GM19240 (cell line): ENCODE measurements around the gene GBP1.
"Not testable (repeated sequence)": the region's sequence is repeated elsewhere in the genome, so short reads cannot be mapped to it uniquely, and the experiment has no call there.

Experiments
- DNase-seq: peaks from one replicate; pipeline ENCODE4 v3.0.0; 2011; ENCODE audit warnings: low spot score; ENCODE audit not compliant: insufficient read length

Gene GBP1, protein sequence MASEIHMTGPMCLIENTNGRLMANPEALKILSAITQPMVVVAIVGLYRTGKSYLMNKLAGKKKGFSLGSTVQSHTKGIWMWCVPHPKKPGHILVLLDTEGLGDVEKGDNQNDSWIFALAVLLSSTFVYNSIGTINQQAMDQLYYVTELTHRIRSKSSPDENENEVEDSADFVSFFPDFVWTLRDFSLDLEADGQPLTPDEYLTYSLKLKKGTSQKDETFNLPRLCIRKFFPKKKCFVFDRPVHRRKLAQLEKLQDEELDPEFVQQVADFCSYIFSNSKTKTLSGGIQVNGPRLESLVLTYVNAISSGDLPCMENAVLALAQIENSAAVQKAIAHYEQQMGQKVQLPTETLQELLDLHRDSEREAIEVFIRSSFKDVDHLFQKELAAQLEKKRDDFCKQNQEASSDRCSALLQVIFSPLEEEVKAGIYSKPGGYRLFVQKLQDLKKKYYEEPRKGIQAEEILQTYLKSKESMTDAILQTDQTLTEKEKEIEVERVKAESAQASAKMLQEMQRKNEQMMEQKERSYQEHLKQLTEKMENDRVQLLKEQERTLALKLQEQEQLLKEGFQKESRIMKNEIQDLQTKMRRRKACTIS

DNA sequence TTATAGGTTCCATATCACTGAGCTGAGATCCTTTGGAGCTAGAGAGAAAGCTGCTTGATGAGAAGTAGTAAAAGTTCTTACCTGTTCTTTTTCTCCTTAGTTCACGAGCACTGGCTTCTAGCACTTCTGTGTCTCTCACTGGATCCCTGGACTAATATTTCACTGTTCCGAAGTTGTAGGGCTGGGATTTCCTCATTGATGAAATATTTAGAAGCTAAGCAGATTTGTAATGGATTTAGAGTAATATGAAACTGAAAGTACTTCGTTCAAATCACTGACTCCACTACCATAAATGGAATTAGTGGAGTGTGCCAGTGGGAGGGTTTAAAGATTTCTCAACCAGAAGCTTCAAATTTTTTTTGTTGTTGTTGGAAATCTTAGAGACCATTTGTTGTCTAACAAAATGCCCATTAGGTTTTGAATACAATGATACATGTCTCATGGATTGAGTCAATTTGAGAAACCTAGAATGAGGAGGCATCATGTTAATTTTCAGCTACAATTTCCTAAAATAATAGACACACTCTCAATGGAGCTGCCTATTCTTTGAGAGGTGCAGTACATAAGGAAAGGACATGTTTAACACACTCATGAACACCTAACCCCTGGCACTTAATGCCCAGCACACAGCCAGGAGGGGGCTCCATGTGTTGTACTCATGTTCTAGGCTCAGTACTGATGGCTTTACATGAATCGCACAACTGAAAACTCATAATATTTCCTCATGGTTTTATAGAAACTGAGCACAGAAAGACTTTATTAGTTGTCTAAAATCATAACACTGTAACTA is at the start of gene GBP1:
GBP1 (minus strand) TSS at position 130 of the 790 bp plus-strand sequence. CDS start 1,974 bp downstream, outside the sequence.
- DNase-seq = no peak

DNA sequence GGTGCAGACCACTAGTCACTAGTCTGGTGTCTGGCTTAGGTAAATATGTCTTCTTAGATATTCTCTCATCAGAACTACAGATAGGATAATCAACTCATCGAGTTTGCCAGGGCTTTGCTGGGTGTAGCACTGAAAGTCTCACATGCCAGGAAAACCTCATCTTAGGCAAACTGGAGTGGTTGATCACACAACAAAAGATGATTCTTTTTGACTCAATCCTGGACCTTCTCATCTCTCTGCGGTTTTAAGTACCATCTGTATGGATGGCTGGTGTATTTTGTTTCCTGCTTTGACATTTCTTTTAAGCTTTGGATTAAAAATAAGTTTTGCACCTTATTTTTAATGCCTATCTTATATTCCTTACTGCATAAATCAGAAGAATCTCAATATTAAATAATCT is 49.7 kb upstream of the GBP1 start:
- DNase-seq = no peak

DNA sequence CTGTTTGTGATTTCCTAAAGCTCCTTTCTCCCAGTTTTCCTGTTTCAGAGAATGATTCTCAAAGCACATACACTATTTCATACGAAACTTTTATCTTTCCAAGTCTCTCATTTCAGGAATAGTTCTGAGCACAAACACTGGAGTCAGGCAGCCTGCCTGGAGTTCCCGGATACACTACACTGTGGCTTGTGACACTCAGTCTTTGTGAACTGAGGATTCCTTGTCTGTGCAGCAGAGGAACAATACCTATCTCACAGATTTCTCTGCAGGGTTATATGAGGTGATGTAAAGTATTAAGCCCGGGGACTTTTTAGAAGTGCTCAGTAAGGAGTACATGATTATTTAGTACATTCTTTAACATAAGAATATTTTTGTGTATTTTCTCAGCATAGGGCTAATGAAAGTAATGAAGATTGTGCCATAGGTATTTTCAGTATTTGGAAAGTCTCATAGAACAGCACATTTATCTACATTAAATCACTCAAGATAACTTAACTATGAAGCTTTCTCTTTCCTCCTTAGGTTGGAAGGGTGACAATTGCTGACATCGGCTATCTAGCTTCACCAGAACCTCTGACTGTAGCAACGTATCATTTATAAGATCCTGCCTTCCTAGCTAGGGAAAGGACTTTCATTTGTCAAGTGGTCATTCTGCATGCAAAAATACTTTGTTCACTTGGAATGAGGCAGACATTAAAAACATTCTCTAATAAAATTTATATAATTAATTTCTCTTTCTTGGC is 48.0 kb upstream of the GBP1 start:
- no peak for DNase-seq

DNA sequence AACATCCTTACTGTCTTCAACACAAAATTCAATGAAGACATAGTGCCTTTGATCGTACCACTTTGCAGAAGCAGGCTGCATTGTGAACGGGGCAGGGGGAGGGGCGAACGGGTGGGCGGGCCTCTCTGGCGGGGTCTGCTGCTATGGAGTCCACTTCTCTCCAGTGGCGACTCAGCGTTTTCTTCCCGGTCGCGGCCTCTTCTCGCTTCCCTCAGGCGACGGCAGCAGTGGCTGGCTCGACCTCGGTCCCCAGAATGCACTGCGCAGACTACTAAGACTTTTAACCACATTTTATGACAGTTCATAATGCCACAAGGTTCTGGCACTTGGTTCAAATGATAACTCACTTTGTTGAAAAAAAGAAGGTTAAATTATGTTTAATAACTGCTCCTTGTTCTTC is 39.7 kb upstream of the GBP1 start:
- DNase-seq = no peak

DNA sequence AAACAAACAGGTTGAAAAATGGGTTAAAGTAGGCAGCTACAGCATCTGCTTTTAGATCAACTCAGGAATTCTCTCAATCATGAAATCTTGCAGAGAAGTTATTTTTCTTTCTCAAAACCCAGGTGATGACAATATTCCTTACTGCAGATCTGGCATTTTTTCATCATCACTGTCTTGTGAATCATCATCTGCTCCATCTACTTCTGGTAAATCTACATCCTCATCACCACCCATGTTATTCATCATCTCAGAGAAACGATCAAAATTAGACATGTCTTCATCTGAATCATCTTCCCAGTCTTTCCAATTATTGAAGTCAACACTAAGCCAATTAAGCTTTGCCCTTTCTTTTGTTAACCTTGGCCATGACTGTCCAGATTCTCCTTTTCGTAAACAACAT is 39.1 kb upstream of the GBP1 start:
- no peak for DNase-seq

DNA sequence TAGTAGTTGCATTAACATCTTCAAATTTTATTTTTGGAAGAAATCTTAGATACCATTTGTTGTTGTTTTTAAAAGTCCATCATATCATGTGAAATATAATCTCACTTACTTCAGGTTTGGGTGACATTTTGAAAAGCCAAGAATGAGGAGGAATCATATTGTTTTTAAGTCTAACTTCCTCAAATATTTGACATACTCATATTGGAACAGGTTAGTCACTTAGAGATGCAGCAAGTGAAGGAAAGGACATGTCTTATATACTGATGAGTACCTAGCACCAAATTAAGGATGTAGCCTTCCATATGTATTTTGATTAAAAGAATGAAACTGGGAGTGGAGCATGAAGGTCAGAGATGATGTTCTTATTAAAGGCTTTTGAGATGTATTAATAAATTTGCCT is 37.0 kb upstream of the GBP1 start:
- no peak for DNase-seq

DNA sequence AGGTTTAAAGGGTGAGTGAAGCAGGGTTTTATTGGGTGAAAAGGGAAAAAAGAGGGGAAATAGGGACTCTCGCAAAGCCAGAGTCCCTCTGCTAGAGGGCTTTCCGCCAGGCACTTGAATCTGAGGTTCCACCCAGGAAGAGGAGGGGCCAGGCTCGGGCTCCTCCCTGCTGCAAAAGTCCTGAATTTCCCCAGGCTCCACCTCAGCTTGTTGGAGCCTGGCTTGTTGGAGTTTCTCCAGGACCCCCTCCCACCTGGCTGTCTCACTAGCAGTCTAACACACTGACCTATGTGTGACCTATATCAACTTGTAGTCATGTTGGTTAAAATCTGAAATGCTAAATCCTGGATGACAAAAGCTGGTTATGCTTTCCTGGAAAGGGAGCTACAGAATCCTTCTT is 35.4 kb upstream of the GBP1 start:
- no peak for DNase-seq

DNA sequence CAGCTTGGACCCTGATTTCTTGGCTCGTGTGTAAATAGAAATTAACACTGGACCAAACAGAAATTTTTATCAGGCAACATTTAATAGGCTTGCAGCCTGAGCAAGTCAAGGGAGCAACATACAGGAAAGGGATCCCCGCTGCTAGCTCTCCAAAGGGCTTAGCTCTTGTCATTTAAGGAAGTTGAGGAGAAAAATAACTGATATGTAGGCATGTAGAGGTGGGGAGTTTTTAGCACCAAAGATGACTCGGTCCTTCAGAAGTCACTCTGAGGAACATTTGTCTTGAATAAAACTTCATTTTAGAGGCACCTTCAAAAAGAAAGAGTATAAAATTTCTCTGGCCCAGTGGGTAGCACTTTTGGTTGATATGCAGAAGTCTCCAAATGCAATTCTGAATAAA is 33.8 kb upstream of the GBP1 start:
- DNase-seq = no peak

DNA sequence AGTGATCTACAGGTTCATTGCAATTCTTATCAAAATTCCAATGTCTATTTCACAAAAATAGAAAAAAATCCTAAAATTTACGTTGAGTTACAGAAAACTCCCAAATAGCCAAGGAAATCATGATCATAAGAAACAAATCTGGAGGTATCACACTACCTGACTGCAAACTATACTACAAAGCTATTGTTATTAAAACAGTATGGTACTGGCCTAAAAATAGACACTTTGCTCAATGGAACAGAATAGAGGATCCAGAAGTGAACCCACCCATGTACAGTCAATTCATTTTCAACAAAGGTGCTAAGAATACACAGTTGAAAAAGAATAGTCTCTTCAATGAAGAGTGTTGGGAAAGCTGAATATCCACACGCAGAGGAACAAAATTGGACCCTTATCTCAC is 30.7 kb upstream of the GBP1 start:
- DNase-seq = no peak

DNA sequence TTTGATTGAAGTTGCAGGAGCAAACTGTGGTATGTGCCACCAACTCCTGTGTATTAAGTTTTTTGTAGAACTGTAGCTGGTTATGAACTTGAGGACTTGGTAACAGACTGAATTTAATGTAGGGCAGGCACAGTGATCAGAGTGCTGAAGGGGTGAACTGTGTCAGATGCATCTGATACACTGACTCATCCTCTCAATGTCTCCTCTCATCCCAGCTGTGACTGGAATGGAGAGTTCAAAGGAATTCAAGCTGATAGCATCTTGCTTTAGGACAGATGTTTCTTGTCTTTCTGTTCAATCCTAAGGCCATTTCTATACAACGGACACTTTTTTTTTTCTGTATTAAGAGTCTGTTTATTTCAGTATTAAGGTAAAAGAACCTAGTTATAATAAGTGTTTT is 25.0 kb upstream of the GBP1 start:
- DNase-seq = no peak

DNA sequence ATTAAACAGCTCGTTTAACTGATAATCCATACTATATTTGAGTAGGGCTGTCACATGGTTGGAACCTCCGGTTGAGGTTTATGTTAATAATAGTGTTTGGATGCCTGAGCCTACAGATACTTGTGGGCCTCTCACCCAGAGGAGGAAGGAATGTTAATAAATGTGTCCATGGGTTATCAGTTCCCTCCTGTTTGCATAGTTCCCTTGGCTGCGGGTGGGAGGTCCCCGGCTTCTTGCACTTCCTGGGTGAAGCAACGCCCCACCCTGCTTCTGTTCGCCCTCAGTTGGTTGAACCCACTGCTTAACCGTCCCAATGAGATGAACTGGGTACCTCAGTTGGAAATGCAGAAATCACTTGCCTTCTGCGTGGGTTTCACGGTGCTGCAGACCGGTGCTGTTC is 23.6 kb upstream of the GBP1 start:
- no peak for DNase-seq

DNA sequence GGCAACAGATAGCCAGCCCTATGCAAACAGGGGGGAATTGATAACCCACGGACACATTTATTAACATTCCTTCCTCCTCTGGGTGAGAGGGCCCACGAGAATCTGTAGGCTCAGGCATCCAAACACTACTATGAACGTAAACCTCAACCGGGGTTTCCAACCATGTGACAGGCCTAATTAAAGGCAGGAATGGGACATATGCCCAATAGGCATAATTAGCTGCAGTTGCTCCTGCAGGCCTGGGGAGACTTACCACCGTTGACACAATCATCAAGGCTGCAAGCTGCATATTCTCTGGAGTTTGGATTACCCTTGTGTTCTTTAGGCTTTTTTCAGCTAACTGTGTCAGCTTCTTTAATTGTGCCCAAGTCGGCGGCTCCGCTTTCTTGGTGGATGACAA is 22.2 kb upstream of the GBP1 start:
- no peak for DNase-seq

DNA sequence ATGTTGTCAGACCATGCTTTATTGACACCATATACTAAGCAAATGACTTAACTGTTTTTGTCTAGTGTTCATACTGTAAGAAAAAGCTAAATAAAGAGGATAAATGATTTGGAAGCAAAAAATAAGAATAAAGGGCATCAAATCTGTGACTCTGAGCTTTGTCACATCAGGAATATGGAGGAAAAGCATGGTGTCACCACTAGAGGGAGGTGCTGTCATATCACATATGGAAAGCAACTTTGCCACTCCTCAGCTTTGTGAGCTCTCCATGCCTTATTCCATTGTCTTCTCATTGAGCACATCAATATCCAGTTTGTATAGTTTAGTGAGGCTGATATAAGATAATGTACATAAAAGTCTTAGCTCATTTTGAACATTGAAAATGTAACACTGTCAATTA is 20.8 kb upstream of the GBP1 start:
- DNase-seq = peak; percentile 23

DNA sequence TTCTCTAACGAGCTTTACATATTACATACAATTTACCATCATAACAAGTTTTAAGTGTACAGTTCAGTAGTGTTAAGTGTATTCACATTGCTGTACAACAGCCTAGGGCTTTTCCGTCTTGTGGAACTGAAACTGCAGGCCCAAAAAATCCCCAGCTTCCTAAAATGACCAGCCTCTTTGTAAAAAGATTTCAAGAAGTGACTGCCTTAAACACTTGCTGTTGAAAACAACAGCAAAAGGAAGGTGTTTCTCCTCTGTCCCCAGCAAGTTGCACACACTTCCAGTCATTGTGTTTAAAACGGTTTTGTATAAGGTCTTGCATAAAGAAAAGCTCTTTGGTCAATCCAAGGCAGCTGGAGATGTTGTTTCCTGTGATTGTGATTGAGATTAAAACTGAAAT is 16.0 kb upstream of the GBP1 start:
- DNase-seq = no peak

DNA sequence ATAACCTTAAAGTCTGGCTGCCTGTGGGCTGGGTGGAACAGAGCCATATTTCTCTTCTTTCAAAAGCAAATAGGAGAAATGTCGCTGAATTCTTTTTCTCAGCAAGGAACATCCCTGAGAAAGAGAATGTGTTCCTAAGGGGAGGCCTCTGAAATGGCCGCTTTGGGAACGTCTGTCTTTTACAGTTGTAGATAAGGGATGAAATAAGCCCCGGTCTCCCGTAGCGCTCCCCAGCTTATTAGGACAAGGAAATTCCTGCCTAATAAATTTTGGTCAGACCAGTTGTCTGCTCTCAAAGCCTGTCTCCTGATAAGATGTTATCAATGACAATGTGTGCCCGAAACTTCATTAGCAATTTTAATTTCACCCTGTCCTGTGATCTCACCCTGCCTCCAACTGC is 15.1 kb upstream of the GBP1 start:
- not testable (repeated sequence) for DNase-seq

DNA sequence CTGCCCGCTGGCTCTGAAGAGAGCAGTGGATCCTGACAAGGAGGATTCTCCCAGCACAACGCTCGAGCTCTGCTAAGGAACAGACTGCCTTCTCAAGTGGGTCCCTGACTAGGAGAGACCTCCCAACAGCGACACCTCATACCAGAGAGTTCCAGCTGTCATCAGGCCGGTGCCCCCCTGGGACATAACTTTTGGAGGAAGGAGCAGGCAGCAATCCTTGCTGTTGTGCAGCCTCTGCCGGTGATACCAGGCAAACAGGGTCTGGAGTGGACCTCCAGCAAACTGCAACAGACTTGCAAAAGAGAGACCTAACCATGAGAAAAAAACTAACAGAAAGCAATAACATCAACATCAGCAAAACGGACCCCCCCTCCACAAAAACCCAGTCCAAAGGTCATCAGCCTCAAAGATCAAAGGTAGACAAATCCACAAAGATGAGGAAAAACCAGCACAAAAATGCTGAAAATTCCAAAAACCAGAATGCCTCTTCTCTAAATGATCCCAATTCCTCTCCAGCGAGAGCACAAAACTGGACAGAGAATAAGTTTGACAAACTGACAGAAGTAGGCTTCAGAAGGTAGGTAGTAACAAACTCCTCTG is 7.6 kb upstream of the GBP1 start:
- not testable (repeated sequence) for DNase-seq

DNA sequence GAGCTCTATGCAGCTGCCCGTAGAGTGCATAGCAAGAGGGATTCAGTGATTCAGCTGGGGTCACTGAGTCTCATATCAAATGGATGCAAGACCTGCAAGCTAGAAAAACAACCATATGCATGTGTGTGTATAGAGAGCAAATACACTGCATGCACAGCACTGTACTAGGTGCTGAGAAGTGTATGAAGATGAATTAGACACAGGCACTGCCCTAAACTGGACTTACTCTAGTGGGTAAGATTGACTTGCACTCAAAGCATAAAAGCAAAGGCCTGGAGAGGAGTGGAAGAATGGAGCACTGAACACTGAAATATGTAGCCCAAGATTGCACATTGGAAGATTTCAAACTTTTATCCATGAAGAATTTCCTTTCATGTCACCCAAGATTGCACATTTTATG is 5.5 kb upstream of the GBP1 start:
- DNase-seq = no peak

DNA sequence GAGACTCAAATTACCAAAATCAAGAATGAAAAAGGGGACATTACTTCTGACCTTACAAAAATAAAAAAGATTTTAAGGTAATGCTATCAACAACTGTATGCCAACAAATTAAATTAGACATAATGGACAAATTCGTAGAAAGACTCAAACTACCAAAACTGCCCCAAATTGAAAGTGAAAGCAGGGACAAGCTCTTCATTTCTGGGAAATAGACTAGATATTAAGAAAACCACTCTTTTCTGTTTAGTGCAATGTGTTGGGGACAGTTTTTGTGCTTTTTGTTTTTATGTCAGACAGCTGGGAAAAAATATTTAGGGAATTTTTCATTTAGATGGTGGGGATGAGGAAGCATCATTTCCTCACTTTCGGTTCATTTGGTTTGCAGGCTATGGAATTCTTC is 4.9 kb upstream of the GBP1 start:
- no peak for DNase-seq

DNA sequence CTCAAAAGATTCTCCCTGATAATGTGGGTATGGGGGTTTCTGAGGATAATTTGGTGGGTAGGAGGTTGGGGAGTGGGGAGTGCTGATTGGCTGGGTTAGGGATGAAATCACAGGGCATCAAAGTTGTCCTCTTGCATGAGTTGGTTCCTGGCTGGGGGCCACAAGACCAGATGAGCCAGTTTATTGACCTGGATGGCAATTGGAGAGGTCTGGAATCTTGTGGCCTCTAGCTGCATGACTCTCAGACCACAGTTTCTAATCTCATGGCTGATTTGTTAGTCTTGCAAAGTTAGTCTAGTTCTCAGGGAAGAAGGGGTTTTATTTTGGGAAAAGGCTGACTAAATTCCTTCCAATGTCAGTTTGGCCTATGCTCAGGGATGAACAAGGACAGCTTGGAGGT is 3.3 kb upstream of the GBP1 start:
- no peak for DNase-seq

DNA sequence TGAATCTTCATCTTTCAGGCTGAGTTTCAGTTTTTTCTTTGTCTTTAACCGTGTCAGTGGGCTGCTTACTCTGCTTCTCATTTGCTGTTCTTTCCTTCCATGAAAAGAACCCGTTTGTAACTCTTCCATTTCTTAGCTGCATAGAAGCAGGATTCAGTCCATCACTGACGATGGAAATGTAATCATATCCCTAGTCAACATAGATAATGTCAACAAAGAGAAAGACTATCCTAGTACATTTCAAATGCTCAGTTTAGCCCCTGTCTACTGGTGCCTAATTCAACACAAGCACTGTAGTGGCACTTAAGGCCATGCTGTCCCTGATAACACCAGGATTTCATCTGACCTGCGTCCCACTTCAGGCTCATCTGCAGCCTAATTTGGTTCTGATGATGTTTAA is 376 bp downstream of the GBP1 start:
- no peak for DNase-seq

DNA sequence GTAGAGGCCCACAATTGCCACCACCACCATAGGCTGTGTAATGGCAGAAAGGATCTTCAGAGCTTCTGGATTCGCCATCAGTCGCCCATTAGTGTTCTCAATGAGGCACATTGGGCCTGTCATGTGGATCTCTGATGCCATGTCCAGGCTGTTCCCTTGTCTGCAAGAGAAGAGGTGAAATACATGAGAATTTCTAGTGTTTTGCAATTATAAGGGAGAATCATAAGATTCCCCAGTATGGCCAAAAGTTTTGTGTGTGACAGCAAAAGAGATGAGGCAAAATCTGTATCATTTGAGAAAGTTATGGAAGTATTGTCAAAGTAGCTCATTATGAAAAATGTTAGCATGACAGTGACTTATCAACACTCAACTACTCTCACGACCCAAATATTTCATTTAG is 1.9 kb downstream of the GBP1 start:
- no peak for DNase-seq
